ENCODE results near the gene UBTD2.

DNA sequence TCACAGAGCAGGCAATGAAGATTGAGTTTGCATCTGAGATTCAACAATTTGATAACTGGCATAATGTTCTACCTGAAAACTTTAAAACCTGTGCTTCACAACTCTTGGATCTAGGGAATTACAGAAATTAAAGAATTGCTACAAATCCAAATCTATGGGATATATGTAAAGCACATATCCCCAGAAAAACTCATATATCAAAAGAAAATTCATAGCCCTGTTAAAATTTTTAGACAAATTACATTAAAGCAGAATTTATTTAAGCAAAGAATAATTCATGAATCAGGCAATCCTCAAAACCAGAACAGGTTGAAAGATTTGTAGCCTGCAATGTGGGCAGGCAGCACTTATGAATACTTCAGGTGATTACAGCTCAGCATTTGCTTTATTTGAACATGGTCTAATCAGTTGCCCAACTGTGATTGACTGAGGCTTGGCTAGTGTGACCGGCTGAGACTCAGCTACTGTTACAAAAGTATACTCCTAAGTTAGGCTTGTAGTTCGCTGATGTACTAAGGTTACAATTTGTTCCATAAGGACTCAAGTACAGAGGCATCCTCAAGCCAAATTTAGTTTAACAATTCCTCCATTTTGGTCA lies 10.3 kb upstream of the UBTD2 start:
- TF ChIP-seq CTCF (IDR thresholded peaks at IDR 0.05) (no peak), POLR2A (IDR thresholded peaks at IDR 0.05) (no peak)
